ENCODE data around the gene CLEC2L.

The CLEC2L gene

DNA sequence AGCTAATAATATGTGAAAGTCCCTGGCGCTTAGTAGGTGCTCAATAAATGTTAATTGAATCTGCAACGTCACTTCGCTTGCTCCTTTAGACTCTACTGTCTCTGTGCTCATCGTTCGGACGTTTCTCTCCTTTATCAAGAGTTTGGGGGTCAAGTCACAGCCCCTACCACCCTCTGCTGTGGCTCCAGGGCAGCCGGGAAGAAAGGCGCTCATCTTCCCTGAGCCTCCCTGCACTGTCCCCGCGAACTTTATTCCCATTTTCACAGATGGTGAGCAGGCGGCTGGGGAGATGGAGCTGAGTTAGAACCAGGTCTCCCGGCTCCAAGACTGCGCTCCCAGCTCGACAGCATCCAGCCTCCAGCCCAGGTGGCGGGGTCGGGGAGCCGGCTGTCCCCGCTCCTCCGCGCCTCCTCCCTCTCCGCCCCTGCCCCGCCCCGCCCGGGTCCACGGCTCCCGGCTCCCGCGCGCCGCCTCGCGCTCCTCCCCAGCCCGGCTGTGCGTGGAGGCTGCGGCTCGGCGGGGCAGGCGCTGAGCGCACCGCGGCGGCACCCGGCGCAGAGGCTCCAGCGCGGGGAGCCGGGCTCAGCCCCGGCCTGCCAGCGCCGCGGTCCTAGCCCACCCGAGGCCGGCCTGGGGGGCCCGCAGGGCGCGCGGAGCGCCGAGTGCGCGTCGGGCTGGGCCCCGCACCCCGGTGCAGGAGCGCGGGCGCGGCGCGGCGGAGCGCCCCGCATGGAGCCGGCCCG lies at the start of gene CLEC2L:
TSS of gene CLEC2L (plus strand) at position 487 of the 743 bp plus-strand sequence. CDS start at position 730, 243 bp downstream.
- no peak for DNase-seq (ENCODE audit: low read depth)

DNA sequence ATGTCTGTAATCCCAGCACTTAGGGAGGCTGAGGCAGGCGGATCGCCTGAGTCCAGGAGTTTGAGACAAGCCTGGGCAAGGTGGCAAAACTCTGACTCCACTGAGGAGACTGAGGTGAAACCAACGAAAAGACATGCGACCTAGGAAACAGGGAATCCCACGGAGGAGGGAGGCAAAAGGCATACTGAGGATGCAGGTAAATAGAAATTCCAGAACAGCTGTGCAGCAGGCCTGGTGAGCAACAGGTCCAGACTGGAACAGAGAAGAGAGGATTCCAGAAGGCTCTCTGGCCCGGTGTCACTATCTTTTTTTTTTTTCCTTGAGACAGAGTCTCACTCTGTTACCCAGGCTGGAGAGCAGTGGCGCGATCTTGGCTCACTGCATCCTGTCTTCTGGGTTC lies 47.3 kb upstream of the CLEC2L start:
- no peak for DNase-seq (ENCODE audit: low read depth)

DNA sequence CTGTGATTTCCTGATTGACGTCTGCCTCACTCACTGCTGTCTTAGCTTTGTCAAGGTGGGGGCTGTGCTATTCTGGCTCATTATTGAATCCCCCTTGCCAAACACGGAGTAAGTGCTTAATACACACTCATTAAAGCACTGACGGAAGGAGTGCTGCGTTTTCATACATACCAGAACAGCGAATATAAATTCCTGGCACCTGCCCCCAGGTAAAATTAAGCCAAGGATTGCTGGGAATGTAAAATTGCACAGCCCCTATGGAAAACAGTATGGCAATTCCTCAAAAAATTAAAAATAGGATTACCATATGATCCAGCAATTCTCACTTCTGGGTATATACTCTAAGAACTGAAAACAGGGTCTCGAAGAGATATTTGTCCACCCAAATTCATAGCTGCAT lies 46.6 kb upstream of the CLEC2L start:
- DNase-seq (ENCODE audit: low read depth) = no peak

DNA sequence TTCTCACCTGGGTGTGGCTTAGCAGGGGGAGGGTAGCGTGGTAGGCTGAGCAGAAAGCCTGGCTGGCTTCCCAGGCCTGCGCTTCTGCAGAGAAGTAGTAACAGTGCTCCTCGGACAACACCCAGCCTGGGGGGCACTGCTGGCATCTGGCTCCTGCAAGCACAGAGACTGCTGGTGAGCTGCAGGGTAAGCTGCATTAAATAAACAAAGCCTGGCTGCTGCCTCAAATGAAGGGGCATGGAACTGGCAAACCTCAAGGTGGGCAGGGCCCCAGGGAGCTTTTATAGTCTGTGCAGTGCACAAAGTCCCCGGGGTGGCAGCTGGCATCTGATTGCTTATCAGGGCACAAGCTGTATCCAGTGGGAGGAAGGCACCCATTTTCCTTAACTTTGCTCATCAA lies 43.9 kb upstream of the CLEC2L start:
- DNase-seq (ENCODE audit: low read depth) = no peak

DNA sequence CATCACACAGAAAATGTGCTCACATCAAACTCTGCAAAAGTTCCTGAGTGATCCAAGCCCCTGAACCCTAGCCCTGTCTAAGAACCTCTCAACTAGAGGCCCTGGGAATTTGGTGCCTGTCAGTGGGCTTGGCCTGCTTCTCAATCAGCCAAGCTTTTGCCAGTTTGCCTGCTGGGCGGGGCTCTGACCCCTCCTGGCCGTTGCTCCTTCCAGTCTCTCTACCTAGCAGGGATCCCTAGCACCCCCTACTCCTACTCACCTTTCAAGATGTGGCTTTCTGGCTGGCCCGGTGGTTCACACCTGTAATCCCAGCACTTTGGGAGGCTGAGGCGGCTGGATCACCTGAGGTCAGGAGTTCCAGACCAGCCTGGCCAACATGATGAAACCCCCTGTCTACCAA lies 42.1 kb upstream of the CLEC2L start:
- no peak for DNase-seq (ENCODE audit: low read depth)

DNA sequence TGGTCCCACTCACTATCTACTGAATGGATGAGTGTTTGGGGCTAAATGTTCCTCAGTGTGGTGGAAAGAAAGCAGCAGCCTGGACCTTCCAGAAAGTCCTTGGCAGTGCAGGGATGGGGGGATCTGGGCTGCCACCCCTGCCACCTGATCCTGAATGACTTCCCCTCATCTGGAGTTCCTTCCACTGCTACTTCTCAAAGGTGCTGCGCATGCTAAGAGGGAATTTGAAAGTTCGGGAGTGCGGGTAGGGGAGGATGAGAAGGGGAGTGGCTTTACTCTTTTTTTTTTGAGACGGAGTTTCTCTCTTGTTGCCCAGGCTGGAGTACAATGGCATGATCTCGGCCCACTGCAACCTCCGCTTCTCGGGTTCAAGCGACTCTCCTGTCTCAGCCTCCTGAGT lies 41.4 kb upstream of the CLEC2L start:
- DNase-seq (ENCODE audit: low read depth) = no peak

DNA sequence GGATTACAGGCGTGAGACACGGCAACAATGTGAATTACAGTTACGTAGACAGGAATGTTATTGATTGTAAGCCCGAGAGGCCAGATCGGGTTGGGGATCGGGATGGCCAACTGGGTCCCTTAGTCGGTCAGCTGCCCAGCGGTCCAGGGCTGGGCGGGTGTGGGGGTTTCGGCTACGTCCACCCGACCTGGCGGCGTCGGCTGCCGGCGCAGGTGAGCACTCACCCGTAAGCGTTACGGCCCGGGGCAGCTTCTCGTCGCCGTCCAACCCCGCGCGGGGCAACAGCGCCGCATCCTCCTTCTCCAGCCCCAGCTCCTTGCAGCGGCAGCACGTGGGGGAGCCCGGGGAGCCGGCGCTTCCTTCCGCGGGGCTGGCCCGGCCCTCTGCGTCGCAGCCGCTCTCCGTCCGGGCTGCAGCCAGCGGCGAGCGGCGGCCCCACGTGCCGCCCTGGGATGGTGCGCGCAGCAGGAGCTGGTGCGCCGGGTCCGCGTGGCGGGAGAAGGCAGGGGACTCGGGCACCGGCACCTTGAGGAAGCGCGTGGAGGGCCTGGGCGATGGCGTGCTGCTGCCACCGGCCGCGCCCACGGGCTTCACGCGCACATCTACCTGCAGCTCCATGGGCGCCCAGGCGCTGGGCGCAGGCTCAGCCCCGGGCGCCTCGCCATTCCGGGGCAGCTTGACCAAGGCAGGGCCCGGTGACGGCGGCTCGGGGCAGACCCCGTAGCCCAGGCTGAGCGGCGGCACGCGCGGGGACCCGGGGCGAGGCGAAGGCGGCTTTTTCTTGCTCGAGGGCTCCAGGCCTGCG lies 40.6 kb upstream of the CLEC2L start:
- no peak for DNase-seq (ENCODE audit: low read depth)

DNA sequence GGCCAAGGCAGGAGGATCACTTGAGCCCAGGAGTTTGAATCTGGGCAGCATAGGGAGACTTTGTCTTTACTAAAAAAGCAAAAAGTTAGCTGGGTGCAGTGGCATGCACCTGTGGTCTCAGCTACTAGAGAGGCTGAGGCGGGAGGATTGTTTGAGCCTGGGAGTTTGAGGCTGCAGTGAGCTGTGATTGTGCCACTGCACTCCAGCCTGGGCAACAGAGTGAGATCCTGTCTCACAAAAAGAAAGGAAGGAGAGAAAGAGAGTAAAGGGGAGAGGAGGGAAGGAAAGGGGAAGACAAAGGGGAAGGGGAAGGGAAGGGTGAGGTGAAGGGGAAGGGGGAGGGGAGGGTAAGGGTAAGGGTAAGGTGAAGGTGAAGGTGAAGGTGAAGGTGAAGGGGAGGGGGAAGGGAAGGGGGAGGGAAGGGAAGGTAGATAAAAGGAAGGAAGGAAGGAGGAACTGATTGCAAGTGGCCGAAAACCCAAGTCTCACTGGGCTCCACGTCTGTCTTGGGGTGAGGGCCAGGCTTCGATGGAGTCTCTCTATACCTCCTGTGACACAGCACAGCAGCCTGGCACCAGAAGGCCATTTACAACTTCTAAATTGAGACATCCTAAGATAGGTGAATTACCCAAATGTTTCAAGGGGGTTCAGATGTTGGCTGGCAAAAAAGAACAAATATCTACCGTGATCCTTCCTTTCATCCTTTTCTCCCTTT lies 36.0 kb upstream of the CLEC2L start:
- no peak for DNase-seq (ENCODE audit: low read depth)

DNA sequence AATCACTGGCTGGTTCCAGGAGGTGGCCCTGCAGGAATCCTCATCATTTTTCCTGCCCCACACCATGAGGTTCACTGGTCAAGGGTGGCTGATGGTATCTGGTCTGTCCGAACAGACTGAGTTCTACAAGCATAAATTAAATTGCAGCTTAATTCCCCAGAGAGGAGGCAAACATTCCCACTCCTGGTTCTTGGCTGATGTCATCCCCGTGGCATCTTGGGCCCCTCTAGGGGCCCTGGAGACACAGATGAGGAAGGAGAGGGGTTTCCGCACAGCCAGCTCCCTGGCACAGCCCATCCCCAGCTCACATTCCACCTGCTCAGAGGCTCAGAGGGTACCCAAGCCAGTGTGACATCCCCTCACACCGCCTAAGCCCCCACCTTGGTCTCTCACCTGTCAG lies 34.7 kb upstream of the CLEC2L start:
- no peak for DNase-seq (ENCODE audit: low read depth)

DNA sequence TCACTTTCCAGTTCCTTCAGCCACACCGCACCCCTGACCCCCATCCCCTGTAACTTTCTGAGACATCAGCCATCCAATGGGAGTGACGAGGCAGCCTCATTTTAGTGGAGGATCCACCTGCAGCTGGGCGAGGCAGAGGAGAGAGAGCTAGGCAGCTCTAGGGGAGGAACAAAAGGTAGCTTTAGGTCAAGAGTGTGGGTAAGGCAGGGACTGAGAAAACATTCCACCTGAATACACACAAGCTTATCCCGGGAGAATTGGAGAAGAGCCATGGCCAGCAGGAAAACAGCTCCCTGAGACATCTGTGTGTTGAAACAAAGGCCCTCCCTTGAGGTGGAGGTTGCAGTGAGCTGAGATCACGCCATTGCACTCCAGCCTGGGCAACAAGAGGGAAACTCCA lies 33.4 kb upstream of the CLEC2L start:
- DNase-seq (ENCODE audit: low read depth) = no peak

DNA sequence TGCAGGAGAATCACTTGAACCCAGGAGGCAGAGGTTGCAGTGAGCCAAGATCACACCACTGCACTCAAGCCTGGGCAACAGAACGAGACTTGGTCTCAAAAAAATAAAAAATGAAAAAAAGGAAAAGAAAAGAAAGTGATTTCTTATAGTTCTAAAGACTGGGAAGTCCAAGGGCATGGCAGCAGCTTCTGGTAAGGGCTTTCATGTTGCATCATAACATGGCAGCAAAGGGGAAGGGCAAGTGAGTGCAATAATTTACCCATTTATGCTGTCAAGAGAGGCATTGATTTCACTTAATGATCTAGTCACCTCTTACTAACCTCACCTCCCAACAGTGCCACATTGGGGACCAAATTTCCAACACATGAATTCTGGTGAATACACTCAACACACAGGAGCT lies 31.2 kb upstream of the CLEC2L start:
- DNase-seq (ENCODE audit: low read depth) = no peak

DNA sequence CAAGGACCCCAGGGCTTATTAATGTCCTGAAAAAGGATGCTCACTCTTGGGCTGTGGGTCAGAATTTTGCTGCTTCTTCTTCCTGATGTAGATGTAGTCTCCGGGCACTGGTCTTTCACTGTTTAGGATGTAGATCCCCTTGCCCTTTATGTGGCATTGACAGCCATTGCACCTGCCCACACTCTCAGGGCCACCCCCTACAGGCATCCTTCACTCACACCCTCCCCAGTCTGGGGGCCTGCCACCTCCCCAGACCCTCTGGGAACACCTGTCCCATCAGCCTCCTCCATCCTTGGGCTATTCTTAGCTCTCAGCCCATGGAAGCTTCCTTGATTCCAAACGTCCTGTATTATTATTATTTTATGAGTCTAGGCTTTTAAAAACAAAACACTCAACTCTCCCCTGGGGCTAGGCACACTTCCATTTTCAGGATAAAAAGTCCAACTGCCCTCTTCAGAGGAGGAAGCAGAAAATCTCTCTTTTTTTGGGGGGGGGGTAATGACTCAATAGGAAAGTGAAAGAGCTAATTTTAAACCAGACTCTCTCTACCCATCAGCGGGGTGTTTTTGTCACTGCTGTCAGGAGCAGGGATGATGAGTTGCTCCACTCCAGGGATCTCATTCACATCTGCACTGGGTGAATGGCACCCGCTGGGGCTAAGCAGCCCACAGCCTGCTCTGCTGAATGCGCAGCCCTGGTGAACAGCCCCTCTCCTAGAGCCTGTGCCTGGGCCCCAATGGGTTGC lies 28.5 kb upstream of the CLEC2L start:
- no peak for DNase-seq (ENCODE audit: low read depth)

DNA sequence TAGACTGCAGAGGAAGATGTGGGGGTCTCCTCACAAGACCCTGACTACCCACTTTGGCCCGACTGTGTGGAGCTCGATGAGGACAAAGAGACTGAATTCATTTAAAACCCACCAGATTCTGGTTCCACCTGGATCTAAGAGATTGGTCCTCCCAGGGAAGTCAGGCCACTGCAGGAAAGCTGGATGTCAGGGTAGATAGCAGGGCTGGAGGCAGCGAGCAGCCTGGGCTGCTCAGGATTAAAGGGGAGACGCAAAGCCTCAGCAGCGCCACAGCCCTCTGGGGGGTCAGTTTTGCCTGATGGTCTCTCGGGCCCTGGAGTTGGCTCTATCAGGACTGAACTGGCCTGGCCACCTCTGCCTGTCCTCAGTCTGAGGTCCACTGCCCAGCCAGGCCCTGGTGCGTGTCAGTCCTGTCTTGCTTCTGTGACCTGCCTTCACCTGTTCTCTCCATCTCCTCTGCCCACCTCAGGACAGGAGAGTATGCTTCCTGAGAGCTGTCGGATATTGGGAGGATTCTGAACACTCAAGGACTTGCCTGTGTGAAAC lies 27.8 kb upstream of the CLEC2L start:
- DNase-seq (ENCODE audit: low read depth) = no peak

DNA sequence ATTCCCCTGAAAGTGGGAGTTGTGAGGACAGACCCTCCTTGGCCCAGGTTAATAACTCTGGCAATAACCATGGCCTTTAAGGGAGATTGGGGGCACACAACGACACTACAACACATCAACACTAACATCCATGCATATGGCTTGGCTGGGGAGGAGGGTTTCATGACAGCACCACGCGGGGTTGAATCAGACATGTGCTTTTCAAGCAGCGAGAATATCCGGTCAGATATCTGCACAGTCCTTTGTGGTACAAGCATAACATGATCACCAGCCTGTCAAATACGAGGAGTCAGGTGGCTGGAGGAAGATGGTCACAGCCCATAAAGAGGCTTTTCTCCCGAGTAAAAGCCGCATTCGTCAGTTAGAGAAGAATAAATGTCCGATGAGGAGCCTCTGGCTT lies 27.0 kb upstream of the CLEC2L start:
- no peak for DNase-seq (ENCODE audit: low read depth)

DNA sequence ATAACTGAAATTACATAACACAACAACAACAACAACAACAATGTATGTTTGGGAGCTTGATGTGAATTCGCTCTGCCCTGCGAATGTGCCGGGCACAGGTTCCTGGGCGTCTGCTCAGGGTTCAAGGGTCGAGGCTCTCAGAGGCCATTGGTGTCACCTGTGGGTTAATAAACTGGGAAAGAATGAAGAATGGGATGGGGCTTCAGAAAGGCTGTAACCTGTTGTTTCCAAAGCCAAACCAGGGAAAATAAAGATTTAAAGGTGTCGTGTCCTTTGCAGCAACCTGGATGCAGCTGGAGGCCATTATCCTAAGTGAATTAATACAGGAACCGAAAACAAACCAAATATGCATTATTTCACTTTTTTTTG lies 22.7 kb upstream of the CLEC2L start:
- no peak for DNase-seq (ENCODE audit: low read depth)

DNA sequence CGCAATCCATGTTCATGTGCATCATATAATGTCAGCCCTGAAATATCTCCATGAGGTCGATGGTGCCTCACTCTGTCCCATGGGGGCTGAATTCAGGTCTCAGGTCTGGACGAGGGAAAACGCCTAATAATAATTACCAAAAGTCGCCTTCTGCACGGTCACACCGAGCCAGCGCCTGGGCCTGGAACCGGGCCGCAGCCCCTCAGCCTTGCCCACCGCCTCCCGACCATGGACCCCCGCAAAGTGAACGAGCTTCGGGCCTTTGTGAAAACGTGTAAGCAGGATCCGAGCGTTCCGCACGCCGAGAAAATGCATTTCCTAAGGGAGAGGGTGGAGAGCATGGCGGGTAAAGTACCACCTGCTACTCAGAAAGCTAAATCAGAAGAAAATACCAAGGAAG lies 21.3 kb upstream of the CLEC2L start:
- no peak for DNase-seq (ENCODE audit: low read depth)

DNA sequence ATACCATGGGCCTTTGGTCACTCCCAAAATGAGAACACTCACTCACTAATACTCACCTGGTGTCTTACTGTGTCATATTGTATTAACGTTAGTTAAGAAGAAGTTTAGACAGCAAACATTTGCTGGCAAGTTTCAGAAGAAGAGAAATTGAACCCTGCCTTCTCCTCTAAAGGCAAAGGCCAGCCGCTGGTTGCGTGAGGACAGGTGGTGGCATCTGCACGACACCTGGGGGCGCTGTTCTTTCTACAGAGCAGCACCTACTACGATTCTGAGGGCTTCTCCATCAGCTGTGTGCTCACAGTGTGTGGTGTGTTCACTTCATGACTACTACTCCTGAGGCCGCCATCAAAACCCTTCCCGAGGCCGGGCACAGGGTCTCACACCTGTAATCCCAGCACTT lies 17.9 kb upstream of the CLEC2L start:
- no peak for DNase-seq (ENCODE audit: low read depth)

DNA sequence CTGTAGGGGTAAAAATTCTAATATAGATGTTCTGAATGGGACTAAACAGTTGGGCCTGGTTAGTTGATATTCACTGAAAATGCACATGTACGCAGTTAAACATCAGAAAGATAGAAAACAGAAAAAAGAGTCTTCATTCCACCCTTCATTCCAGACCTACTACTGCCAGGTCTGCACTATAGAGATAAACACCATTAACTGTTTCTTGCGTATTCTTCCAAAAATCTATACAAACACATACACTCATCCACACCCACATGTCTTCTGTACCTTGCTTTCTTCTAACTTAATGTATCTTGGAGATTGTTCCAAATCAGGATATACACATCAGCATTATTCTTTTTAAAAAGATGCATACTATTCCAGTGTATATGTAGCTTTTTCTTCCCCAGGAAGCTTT lies 13.9 kb upstream of the CLEC2L start:
- no peak for DNase-seq (ENCODE audit: low read depth)

DNA sequence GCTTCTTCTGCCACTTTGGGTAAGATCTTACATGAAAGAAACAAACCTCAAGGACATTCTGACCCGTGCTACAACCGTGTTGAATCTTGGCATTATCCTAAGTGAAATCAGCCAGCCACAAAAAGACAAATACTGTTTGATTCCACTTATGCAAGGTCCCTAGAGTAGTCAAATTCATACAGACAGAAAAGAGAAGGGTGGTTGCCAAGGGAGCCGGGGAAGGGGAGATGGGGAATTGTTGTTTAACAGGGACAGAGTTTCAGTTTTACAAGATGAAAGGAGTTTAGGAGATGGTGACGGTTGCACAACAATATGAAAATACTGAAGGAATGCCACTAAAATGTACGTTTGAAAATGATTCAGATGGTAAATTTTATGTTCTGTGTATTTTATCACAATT lies 12.2 kb upstream of the CLEC2L start:
- no peak for DNase-seq (ENCODE audit: low read depth)

DNA sequence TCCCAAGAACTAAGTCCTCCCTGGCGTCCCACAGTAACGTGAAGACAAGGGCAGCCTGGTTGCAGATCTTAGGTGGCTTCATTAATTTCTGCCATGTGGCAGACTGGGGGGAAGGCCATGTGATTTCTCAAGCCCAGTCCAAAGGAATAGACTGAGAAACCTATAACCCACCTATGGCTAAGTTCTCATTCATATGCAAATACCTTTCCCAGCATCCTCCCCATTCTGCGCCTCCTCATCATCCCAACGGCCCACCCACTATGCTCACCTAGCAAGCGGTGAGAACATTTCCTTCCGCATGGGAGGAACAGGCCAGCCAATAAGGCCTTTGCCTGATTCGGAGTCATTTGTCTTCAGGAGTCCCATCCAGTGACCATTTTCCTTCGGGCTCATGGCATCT lies 8.2 kb upstream of the CLEC2L start:
- DNase-seq (ENCODE audit: low read depth) = no peak

DNA sequence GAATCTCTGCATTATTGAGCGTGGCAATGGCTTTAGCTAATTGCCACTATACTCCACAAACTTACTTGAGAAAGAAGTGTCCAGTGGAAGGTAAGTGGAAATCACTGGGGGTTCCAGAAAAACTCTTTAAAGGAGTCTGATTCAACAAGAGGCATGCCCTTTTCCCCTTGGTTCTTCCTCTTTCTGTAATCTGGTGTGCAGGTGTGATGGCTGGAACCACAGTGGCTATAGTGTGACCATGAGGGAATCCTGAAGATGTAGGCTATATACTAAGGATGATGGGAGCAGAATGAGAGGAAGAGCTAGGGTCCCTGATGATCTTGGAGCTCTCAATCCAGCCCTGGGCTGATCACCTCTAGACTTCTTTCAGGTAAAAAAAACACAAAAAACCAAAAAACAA lies 2.0 kb upstream of the CLEC2L start:
- DNase-seq (ENCODE audit: low read depth) = no peak

DNA sequence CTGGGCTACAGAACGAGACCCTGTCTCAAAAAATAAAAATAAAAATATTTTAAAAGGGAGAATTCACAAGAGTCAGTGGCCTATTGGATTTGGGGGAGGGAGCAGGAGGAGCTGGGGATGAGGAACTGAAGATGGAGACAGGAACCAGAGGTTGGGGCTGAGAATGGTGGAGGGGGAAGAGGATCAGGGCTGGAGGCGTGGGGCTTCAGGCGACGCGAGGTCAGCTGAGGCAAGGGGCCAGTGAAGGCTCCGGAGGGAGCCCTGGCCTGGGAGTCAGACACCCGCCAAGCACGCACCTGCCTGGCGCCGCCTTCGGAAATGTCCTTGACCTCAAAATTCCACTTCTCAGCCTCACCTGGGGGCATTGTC lies 671 bp upstream of the CLEC2L start:
- DNase-seq (ENCODE audit: low read depth) = no peak

Data from stimulated activated CD8-positive, alpha-beta memory T cell treated with anti-CD3 and anti-CD28 coated beads, Interleukin-12 subunit alpha, Interleukin-12 subunit beta, amount 100 ng/mL, for 1 hour (primary cell).